CD4-positive, CD25-positive, alpha-beta regulatory T cell (primary cell): ENCODE results near the gene DYRK1A. TPM values are rescaled to one million over a fixed set of nuclear protein-coding genes. Genes with fewer than 3 reads are reported as not detected.

ENCODE experiments used
- ATAC-seq, 2 donors: fragments of 150-1000 bp; cut with Tn5 transposase; one replicate each; pipeline ENCODE4 v1.10.0; 2021; ENCODE audit warnings: low read depth in 2 of 2, moderate number of reproducible peaks in 2 of 2, moderate library complexity in 1 of 2
- DNase-seq, 3 donors: peaks; one replicate each; pipeline versions ENCODE4 v3.0.0 to v3.0.0-alpha.2; 2012 to 2022; ENCODE audit warnings: mixed read lengths in 1 of 3
- H3K27ac ChIP-seq: one replicate; pipeline ENCODE4 v1.7.0; 2013; ENCODE audit warnings: mild to moderate bottlenecking, low read length; ENCODE audit not compliant: insufficient read depth, poor library complexity, severe bottlenecking
- H3K27me3 ChIP-seq: one replicate; pipeline ENCODE4 v1.7.0; 2013; ENCODE audit warnings: low read length; ENCODE audit not compliant: control insufficient read depth, insufficient read depth
- H3K36me3 ChIP-seq: one replicate; pipeline ENCODE4 v1.7.0; 2013; ENCODE audit warnings: mild to moderate bottlenecking, low read length, moderate library complexity; ENCODE audit not compliant: control insufficient read depth, insufficient read depth
- H3K4me1 ChIP-seq: 2 replicates; pipeline ENCODE4 v1.7.0; 2013; ENCODE audit warnings: mild to moderate bottlenecking, low read length; ENCODE audit not compliant: insufficient read depth, control insufficient read depth, poor library complexity, severe bottlenecking
- H3K4me3 ChIP-seq: one replicate; pipeline ENCODE4 v1.7.0; 2013; ENCODE audit warnings: low read depth, mild to moderate bottlenecking, low read length, moderate library complexity
- H3K9me3 ChIP-seq, 2 experiments: 1 replicate in 1 of 2; 2 replicates in 1 of 2; pipeline ENCODE4 v1.7.0; 2013; ENCODE audit warnings: low read length in 2 of 2, mild to moderate bottlenecking in 1 of 2, moderate library complexity in 1 of 2; ENCODE audit not compliant: control insufficient read depth in 2 of 2
- H3K27ac Mint-ChIP-seq, 3 donors: one replicate each; pipeline ENCODE4 v1.8.0; 2020 to 2022; ENCODE audit warnings: mild to moderate bottlenecking in 3 of 3, mixed read lengths in 3 of 3, moderate library complexity in 2 of 3
- H3K27me3 Mint-ChIP-seq: one replicate; pipeline ENCODE4 v1.8.0; 2022; ENCODE audit warnings: mild to moderate bottlenecking, mixed read lengths
- H3K36me3 Mint-ChIP-seq: one replicate; pipeline ENCODE4 v1.8.0; 2020; ENCODE audit warnings: mixed read lengths
- H3K4me1 Mint-ChIP-seq, 4 donors: one replicate each; pipeline ENCODE4 v1.8.0; 2020 to 2022; ENCODE audit warnings: mixed read lengths in 4 of 4, mild to moderate bottlenecking in 1 of 4
- H3K4me3 Mint-ChIP-seq, 4 donors: one replicate each; pipeline ENCODE4 v1.8.0; 2020 to 2022; ENCODE audit warnings: mild to moderate bottlenecking in 4 of 4, mixed read lengths in 4 of 4, moderate library complexity in 3 of 4
- H3K9me3 Mint-ChIP-seq, 7 donors: one replicate each; pipeline ENCODE4 v1.8.0; 2020 to 2022; ENCODE audit warnings: mixed read lengths in 7 of 7, mild to moderate bottlenecking in 3 of 7, moderate library complexity in 2 of 7
- polyA plus RNA-seq, 4 donors: library from polyadenylated mRNA; unstranded; fragments of 300-500 nt; fragmentation: Illumina TruSeq; gene quantifications; one replicate each; pipeline ENCODE4 v1.2.3, GENCODE V29; 2021
- total RNA-seq: library from RNA; stranded (reverse); gene quantifications from one replicate; pipeline ENCODE4 v1.2.3, GENCODE V29; 2022

Gene DYRK1A
- total and polyA plus RNA-seq, 5 donors from 2014 or later, result 2.6 to 143 (median 6.1) TPM

GRCh38 chr21:37496972-37497371 lies 130.4 kb downstream of the DYRK1A start:
- ATAC-seq, result peak in 1 of 2 donors; percentile 52
- H3K9me3 Mint-ChIP-seq, result no peaks in the 10 kb centered on the region
- H3K4me3 ChIP-seq, result no peak overlapping the region
- no peak overlapping the region for H3K27ac ChIP-seq
- H3K27me3 Mint-ChIP-seq, result no peaks in the 10 kb centered on the region
- no peaks in the 10 kb centered on the region for H3K9me3 ChIP-seq
- no peak overlapping the region for H3K4me3 Mint-ChIP-seq
- H3K27ac Mint-ChIP-seq, result peak overlapping the region in 2 of 3 donors; percentile 20
- peaks cover 19 to 41% (median 31%) of the 10 kb centered on the region in 4 donors for H3K4me1 Mint-ChIP-seq
- peaks cover 59% of the 10 kb centered on the region for H3K36me3 ChIP-seq
- DNase-seq, result peak in 1 of 3 donors; percentile 38
- peaks cover 35% of the 10 kb centered on the region for H3K36me3 Mint-ChIP-seq
- no peaks in the 10 kb centered on the region for H3K4me1 ChIP-seq
- no peaks in the 10 kb centered on the region for H3K27me3 ChIP-seq

GRCh38 chr21:37498664-37499063 lies 132.1 kb downstream of the DYRK1A start:
- Histone ChIP-seq H3K4me3 (no peak overlapping the region), H3K27ac (no peak overlapping the region), H3K27me3 (no peaks in the 10 kb centered on the region), H3K9me3 (no peaks in the 10 kb centered on the region), H3K4me1 (no peaks in the 10 kb centered on the region), H3K36me3 (peaks cover 58% of the 10 kb centered on the region)
- no peaks in the 10 kb centered on the region for H3K9me3 Mint-ChIP-seq
- H3K36me3 Mint-ChIP-seq, result peaks cover 32% of the 10 kb centered on the region
- ATAC-seq, result no peak
- H3K4me3 Mint-ChIP-seq, result no peak overlapping the region
- no peak for DNase-seq
- H3K27me3 Mint-ChIP-seq, result no peaks in the 10 kb centered on the region
- peak overlapping the region in 1 of 3 donors; percentile 44 for H3K27ac Mint-ChIP-seq
- peaks cover 17 to 42% (median 35%) of the 10 kb centered on the region in 4 donors for H3K4me1 Mint-ChIP-seq

GRCh38 chr21:37502947-37503346 lies 136.4 kb downstream of the DYRK1A start:
- no peaks in the 10 kb centered on the region for H3K9me3 Mint-ChIP-seq
- Histone ChIP-seq H3K27ac (no peak overlapping the region), H3K36me3 (peaks cover 72% of the 10 kb centered on the region), H3K9me3 (no peaks in the 10 kb centered on the region), H3K4me3 (no peak overlapping the region), H3K27me3 (no peaks in the 10 kb centered on the region), H3K4me1 (no peaks in the 10 kb centered on the region)
- peaks cover 51% of the 10 kb centered on the region for H3K36me3 Mint-ChIP-seq
- peak overlapping the region in 1 of 4 donors; percentile 68 for H3K4me3 Mint-ChIP-seq
- peaks cover 18 to 41% (median 32%) of the 10 kb centered on the region in 4 donors for H3K4me1 Mint-ChIP-seq
- H3K27ac Mint-ChIP-seq, result peak overlapping the region in 2 of 3 donors; percentile 12 to 38
- no peaks in the 10 kb centered on the region for H3K27me3 Mint-ChIP-seq
- DNase-seq, result no peak
- no peak for ATAC-seq

- Histone ChIP-seq H3K4me1 (no peaks in the 10 kb centered on the region), H3K36me3 (peaks cover 77% of the 10 kb centered on the region), H3K9me3 (no peaks in the 10 kb centered on the region), H3K27ac (no peak overlapping the region), H3K27me3 (no peaks in the 10 kb centered on the region), H3K4me3 (no peak overlapping the region)
- H3K4me3 Mint-ChIP-seq, result no peak overlapping the region
- peaks cover 16 to 36% (median 26%) of the 10 kb centered on the region in 4 donors for H3K4me1 Mint-ChIP-seq
- peaks cover 48% of the 10 kb centered on the region for H3K36me3 Mint-ChIP-seq
- no peaks in the 10 kb centered on the region for H3K9me3 Mint-ChIP-seq
- no peak for DNase-seq
- no peaks in the 10 kb centered on the region for H3K27me3 Mint-ChIP-seq
- H3K27ac Mint-ChIP-seq, result peak overlapping the region in 1 of 3 donors; percentile 16
- no peak for ATAC-seq
Observed at GRCh38 chr21:37503848-37504467, 137.4 kb downstream of the DYRK1A start.

- Histone ChIP-seq H3K36me3 (peaks cover 87% of the 10 kb centered on the region), H3K27me3 (no peaks in the 10 kb centered on the region), H3K27ac (no peak overlapping the region), H3K4me1 (no peaks in the 10 kb centered on the region), H3K9me3 (no peaks in the 10 kb centered on the region), H3K4me3 (no peak overlapping the region)
- Mint-ChIP-seq H3K36me3 (peaks cover 52% of the 10 kb centered on the region), H3K4me3 (no peak overlapping the region), H3K9me3 (no peaks in the 10 kb centered on the region), H3K4me1 (peaks cover 5 to 33% (median 23%) of the 10 kb centered on the region in 4 donors), H3K27ac (no peak overlapping the region), H3K27me3 (no peaks in the 10 kb centered on the region)
- no peak for ATAC-seq
- no peak for DNase-seq
Observed at GRCh38 chr21:37505963-37506362, 139.4 kb downstream of the DYRK1A start.

- DNase-seq (no peak), ATAC-seq (no peak)
- Histone ChIP-seq H3K4me3 (no peak overlapping the region), H3K27me3 (no peaks in the 10 kb centered on the region), H3K9me3 (no peaks in the 10 kb centered on the region), H3K4me1 (no peaks in the 10 kb centered on the region), H3K27ac (no peak overlapping the region), H3K36me3 (peaks cover 96% of the 10 kb centered on the region)
- Mint-ChIP-seq H3K27ac (no peak overlapping the region), H3K4me1 (peaks cover 5 to 33% (median 19%) of the 10 kb centered on the region in 4 donors), H3K4me3 (no peak overlapping the region), H3K36me3 (peaks cover 58% of the 10 kb centered on the region), H3K9me3 (peaks cover 0 to 1% (median 0%) of the 10 kb centered on the region in 7 donors), H3K27me3 (no peaks in the 10 kb centered on the region)
Observed at GRCh38 chr21:37507716-37508115, 141.1 kb downstream of the DYRK1A start.

- H3K27ac Mint-ChIP-seq, result no peak overlapping the region
- peaks cover 0 to 1% (median 0%) of the 10 kb centered on the region in 7 donors for H3K9me3 Mint-ChIP-seq
- ATAC-seq (no peak), DNase-seq (no peak)
- Histone ChIP-seq H3K9me3 (no peaks in the 10 kb centered on the region), H3K4me3 (no peak overlapping the region), H3K36me3 (peaks cover 95% of the 10 kb centered on the region), H3K4me1 (no peaks in the 10 kb centered on the region), H3K27me3 (no peaks in the 10 kb centered on the region), H3K27ac (no peak overlapping the region)
- no peak overlapping the region for H3K4me3 Mint-ChIP-seq
- H3K4me1 Mint-ChIP-seq, result peaks cover 5 to 29% (median 15%) of the 10 kb centered on the region in 4 donors
- no peaks in the 10 kb centered on the region for H3K27me3 Mint-ChIP-seq
- peaks cover 55% of the 10 kb centered on the region for H3K36me3 Mint-ChIP-seq
Observed at GRCh38 chr21:37508341-37508740, 141.8 kb downstream of the DYRK1A start.

GRCh38 chr21:37509802-37510393 lies 143.3 kb downstream of the DYRK1A start:
- peaks cover 49% of the 10 kb centered on the region for H3K36me3 Mint-ChIP-seq
- Histone ChIP-seq H3K4me1 (no peaks in the 10 kb centered on the region), H3K27me3 (no peaks in the 10 kb centered on the region), H3K36me3 (peaks cover 93% of the 10 kb centered on the region), H3K27ac (no peak overlapping the region), H3K9me3 (no peaks in the 10 kb centered on the region), H3K4me3 (no peak overlapping the region)
- H3K27me3 Mint-ChIP-seq, result no peaks in the 10 kb centered on the region
- H3K4me1 Mint-ChIP-seq, result peaks cover 0 to 19% (median 7%) of the 10 kb centered on the region in 4 donors
- peaks cover 0 to 1% (median 0%) of the 10 kb centered on the region in 7 donors for H3K9me3 Mint-ChIP-seq
- DNase-seq (no peak), ATAC-seq (no peak)
- no peak overlapping the region for H3K27ac Mint-ChIP-seq
- H3K4me3 Mint-ChIP-seq, result no peak overlapping the region
